ENCODE results near the gene ENTPD1.
"Not testable (repeated sequence)": the region's sequence is repeated elsewhere in the genome, so short reads cannot be mapped to it uniquely, and the experiment has no call there.

ENTPD1 gene

DNA sequence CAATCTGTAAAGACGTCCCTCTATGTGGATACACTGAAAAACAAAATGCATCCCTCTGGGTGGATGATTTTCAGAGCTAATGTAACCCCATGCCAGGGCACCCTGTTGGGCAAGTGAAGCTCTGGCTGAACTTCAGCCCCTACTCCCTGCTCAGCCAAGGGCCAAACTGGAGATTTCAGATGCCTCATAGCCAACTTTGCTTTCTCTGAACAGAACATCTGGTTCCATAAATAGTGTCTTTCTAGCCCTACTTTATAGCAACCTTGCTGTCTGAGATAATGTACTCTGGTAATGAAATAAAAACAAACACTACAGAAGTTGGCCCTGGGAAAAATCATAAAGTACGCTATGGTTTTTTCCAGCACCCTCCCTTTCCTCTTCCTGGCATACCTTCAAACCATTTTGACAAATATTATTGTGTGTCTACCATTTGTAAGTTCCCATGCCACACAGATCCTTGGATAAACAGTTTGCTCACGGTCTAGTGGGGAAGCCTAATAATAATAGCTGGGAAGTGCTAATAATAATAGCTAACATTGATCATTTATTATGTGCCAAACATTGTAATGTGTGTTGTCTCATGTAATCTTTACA, 3.4 kb downstream of the ENTPD1 start:
- H3K4me3 ChIP-seq (ENCODE audit: low read depth, low read length): peak overlapping the region; percentile 47
- no peak for TF ChIP-seq CTCF (IDR thresholded peaks at IDR 0.05; ENCODE audit: borderline replicate concordance, insufficient read depth, low read depth, low read length)

- no peak overlapping the region for H3K4me3 ChIP-seq (ENCODE audit: low read depth, low read length)
- TF ChIP-seq CTCF (IDR thresholded peaks at IDR 0.05; ENCODE audit: borderline replicate concordance, insufficient read depth, low read depth, low read length): no peak
Measured at GRCh38 chr10:95761939-95762492, 6.1 kb downstream of the ENTPD1 start.

DNA sequence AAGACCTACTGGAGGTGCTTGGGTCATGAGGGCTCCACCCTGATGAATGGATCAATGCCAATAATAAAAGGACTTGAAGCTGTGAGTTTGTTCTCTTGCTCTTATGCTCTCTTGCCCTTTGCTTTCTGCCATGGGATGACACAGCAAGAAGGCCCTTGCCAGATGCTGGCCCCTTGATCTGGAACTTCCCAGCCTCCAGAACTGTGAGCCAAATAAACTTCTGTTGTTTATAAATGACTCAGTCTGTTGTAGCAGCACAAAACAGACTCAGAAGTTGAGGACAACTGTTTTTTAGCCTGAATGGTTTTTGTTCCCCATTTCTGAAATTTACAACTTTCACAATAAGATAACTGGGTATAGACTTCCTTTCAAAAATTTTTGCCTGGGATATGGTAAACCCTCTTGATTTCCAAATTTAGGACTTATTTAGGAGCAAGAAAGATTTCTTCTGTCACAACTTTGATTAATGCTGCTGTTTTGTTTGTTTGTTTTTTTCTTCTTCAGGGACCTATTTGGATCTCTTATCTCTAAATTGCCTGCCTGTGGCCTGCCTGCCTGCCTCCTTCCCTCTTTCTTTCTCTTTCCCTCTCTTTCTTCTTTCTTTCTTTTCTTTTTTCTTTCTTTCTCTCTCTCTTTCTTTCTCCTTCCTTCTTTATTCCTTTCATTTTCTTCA, 12.1 kb downstream of the ENTPD1 start:
- no peak for TF ChIP-seq CTCF (IDR thresholded peaks at IDR 0.05; ENCODE audit: borderline replicate concordance, insufficient read depth, low read depth, low read length)

DNA sequence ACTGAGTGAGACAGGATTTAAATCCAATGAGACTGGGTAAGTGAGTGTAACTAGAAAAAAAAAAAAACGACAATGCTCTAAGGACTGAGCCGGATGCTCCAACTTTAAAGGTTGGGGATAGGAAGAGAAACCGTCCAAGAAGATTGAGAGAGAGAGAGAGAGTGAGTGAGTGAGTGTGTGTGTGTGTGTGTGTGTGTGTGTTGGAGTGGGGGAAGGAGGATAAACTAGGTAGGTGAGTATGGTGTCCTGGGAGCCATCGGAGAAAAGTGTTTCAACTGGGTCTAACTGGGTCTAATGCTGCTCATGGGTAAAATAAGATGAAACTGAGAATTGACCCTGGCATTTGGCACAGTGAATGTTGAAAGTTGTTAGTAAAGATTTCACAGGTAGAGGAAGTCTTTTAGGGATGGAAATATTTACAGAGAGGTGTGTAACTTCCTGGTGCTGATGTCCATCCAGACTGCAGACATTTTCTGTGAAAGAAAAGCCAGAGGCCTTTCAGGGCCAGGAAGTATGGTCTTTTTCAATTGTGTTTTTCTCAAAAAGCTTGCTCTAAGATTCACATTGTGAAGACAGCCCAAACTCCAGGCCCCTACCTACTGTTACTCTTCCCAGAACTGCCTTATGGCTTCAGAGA, 14.2 kb downstream of the ENTPD1 start:
- H3K4me3 ChIP-seq (ENCODE audit: low read depth, low read length): no peak overlapping the region
- no peak for TF ChIP-seq CTCF (IDR thresholded peaks at IDR 0.05; ENCODE audit: borderline replicate concordance, insufficient read depth, low read depth, low read length)

More for the DNA sequence above, 12.1 kb downstream of the ENTPD1 start:
- no peak overlapping the region for H3K4me3 ChIP-seq (ENCODE audit: low read depth, low read length)

- H3K4me3 ChIP-seq (ENCODE audit: low read depth, low read length): not testable (repeated sequence)
Measured at GRCh38 chr10:95773454-95773853, 17.5 kb downstream of the ENTPD1 start.

DNA sequence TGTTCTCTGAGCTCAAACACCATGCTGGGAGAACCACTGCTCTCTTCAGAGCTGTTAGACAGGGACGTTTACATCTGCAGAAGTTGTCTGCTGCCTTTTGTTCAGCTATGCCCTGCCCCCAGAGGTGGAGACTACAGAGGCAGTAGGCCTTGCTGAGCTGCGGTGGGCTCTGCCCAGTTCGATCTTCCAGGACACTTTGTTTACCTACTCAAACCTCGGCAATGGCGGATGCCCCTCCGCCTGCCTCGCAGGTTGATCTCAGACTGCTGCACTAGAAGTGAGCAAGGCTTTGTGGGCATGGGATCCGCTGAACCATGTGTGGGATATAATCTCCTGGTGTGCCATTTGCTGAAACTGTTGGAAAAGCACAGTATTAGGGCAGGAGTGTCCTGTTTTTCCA, 21.7 kb downstream of the ENTPD1 start:
- H3K4me3 ChIP-seq (ENCODE audit: low read depth, low read length): not testable (repeated sequence)

- no peak for TF ChIP-seq CTCF (IDR thresholded peaks at IDR 0.05; ENCODE audit: borderline replicate concordance, insufficient read depth, low read depth, low read length)
- no peak overlapping the region for H3K4me3 ChIP-seq (ENCODE audit: low read depth, low read length)
Measured at GRCh38 chr10:95782318-95782717, 26.4 kb downstream of the ENTPD1 start.

GRCh38 chr10:95783741-95784140, 27.8 kb downstream of the ENTPD1 start:
- TF ChIP-seq CTCF (IDR thresholded peaks at IDR 0.05; ENCODE audit: borderline replicate concordance, insufficient read depth, low read depth, low read length): no peak
- H3K4me3 ChIP-seq (ENCODE audit: low read depth, low read length): no peak overlapping the region
